Kidney (tissue), 14 donors: Measurements from ENCODE around the gene ZNF22. TPM values are rescaled to one million over a fixed set of nuclear protein-coding genes. Genes with fewer than 3 reads are reported as not detected.

Experiments used
- DNase-seq, 5 donors: peaks; one replicate each; pipeline ENCODE4 v3.0.0-alpha.2; 2013 to 2020
- FAIRE-seq: peaks from 2 replicates; lab custom pipeline; 2012; peaks lifted over from hg19 to GRCh38; lab: Jason Lieb, UNC
- H3K27ac ChIP-seq, 2 donors: one replicate each; pipeline ENCODE4 v1.7.0; 2013; ENCODE audit warnings: low read depth in 2 of 2, low read length in 2 of 2, inconsistent platforms in 1 of 2
- H3K27me3 ChIP-seq: one replicate; pipeline ENCODE4 v1.7.1; 2013; ENCODE audit warnings: low read length, inconsistent platforms; ENCODE audit not compliant: control insufficient read depth, insufficient read depth
- H3K36me3 ChIP-seq, 3 donors: one replicate each; pipeline versions ENCODE4 v1.7.0 to v1.7.1; 2013; ENCODE audit warnings: low read length in 3 of 3, control low read depth in 1 of 3, inconsistent platforms in 1 of 3; ENCODE audit not compliant: insufficient read depth in 3 of 3, control insufficient read depth in 2 of 3
- H3K4me1 ChIP-seq, 3 donors: one replicate each; pipeline versions ENCODE4 v1.7.0 to v1.7.1; 2013; ENCODE audit warnings: low read length in 3 of 3, inconsistent platforms in 1 of 3, low read depth in 1 of 3; ENCODE audit not compliant: control insufficient read depth in 2 of 3, insufficient read depth in 2 of 3
- H3K4me3 ChIP-seq, 3 donors: one replicate each; pipeline versions ENCODE4 v1.7.0 to v1.8.1; 2013; ENCODE audit warnings: low read length in 3 of 3, control low read depth in 1 of 3, inconsistent platforms in 1 of 3
- H3K9ac ChIP-seq, 3 donors: one replicate each; pipeline versions ENCODE4 v1.7.0 to v1.7.1; 2013; ENCODE audit warnings: low read length in 3 of 3, control low read depth in 1 of 3, inconsistent platforms in 1 of 3
- H3K9me3 ChIP-seq, 3 donors: one replicate each; pipeline versions ENCODE4 v1.7.0 to v1.7.1; 2013; ENCODE audit warnings: low read length in 3 of 3, control low read depth in 1 of 3, inconsistent platforms in 1 of 3; ENCODE audit not compliant: control insufficient read depth in 2 of 3, insufficient read depth in 1 of 3
- CTCF ChIP-seq: IDR thresholded peaks from 3 replicates; pipeline ENCODE4 v1.5.1; 2012; ENCODE audit warnings: mild to moderate bottlenecking, moderate library complexity, borderline replicate concordance; ENCODE audit not compliant: insufficient read depth; ENCODE audit errors: extremely low read depth
- intact Hi-C: fragments of 100-400 bp; cut with DNase I; formaldehyde crosslinking; loops from one replicate; pipeline ENCODE4 v1.11.1; 2022
- polyA plus RNA-seq: library from polyadenylated mRNA; stranded (reverse); fragments of 350-450 nt; fragmentation: Illumina TruSeq; extraction: RNeasy Lipid Tissue Mini Kit (QIAGEN cat#74804); gene quantifications from one replicate; pipeline ENCODE4 v1.2.3, GENCODE V29; 2014; ENCODE audit warnings: low read depth, low replicate concordance; ENCODE audit not compliant: insufficient read depth
- total RNA-seq: library from RNA; stranded (reverse); fragmentation: NEBNext Ultra II Directional; extraction: Animal tissue kit (Norgen Biotek cat#: 25700); gene quantifications from one replicate; pipeline ENCODE4 v1.2.1, GENCODE V29; 2021
- donor health status: control.
- donor health status: control.
- donor health status: control.
- donor health status: control.
- donor health status: control.
- donor health status: DM: yes; HTN: yes; CAD: no.
- donor health status: Normal renal cell carcinoma (clear cell type).

Gene ZNF22
- total and polyA plus RNA-seq, 2 donors from 2014 or later, result 18.7 to 24.5 TPM

GRCh38 chr10:45015590-45015989, 14.9 kb downstream of the ZNF22 start:
- TF ChIP-seq CTCF, result no peak
- H3K4me3 ChIP-seq, result no peak overlapping the region
- no peaks in the 10 kb centered on the region for H3K36me3 ChIP-seq
- no peaks in the 10 kb centered on the region for H3K9me3 ChIP-seq
- no peaks in the 10 kb centered on the region for H3K4me1 ChIP-seq
- intact Hi-C loops, result no loop called here
- no peak for DNase-seq
- H3K27ac ChIP-seq, result no peak overlapping the region
- H3K27me3 ChIP-seq, result no peaks in the 10 kb centered on the region
- no peak overlapping the region for H3K9ac ChIP-seq
- no peak for FAIRE-seq

- no peak overlapping the region for H3K4me3 ChIP-seq
- intact Hi-C loops, result no loop called here
- H3K27ac ChIP-seq, result no peak overlapping the region
- no peaks in the 10 kb centered on the region for H3K36me3 ChIP-seq
- no peak overlapping the region for H3K9ac ChIP-seq
- H3K27me3 ChIP-seq, result no peaks in the 10 kb centered on the region
- peaks cover 0 to 5% (median 2%) of the 10 kb centered on the region in 3 donors for H3K9me3 ChIP-seq
- DNase-seq (no peak), FAIRE-seq (no peak)
- H3K4me1 ChIP-seq, result no peaks in the 10 kb centered on the region
- TF ChIP-seq CTCF, result no peak
Measured at GRCh38 chr10:45023426-45023825, 22.7 kb downstream of the ZNF22 start.

- Histone ChIP-seq H3K36me3 (no peaks in the 10 kb centered on the region), H3K4me3 (no peak overlapping the region), H3K27me3 (no peaks in the 10 kb centered on the region), H3K27ac (no peak overlapping the region), H3K9ac (no peak overlapping the region), H3K4me1 (no peaks in the 10 kb centered on the region), H3K9me3 (no peaks in the 10 kb centered on the region)
- no peak for DNase-seq
- no peak for TF ChIP-seq CTCF
- no peak for FAIRE-seq
- intact Hi-C loops, result no loop called here
Measured at GRCh38 chr10:45034301-45034700, 33.6 kb downstream of the ZNF22 start.

- Histone ChIP-seq H3K9me3 (no peaks in the 10 kb centered on the region), H3K9ac (no peak overlapping the region), H3K4me3 (no peak overlapping the region), H3K27me3 (no peaks in the 10 kb centered on the region), H3K36me3 (no peaks in the 10 kb centered on the region), H3K4me1 (no peaks in the 10 kb centered on the region), H3K27ac (no peak overlapping the region)
- FAIRE-seq, result no peak
- TF ChIP-seq CTCF, result no peak
- intact Hi-C loops, result no loop called here
- no peak for DNase-seq
Measured at GRCh38 chr10:45035673-45036072, 35.0 kb downstream of the ZNF22 start.
